ENCODE data around the gene KRT76.
A peak's percentile ranks its signal among the peaks of the same experiment; 100 is the strongest.
"Not testable (repeated sequence)": the region's sequence is repeated elsewhere in the genome, so short reads cannot be mapped to it uniquely, and the experiment has no call there.

Gene KRT76

GRCh38 chr12:52797529-52797894 is 20.4 kb upstream of the KRT76 start:
- no peak for TF ChIP-seq CTCF (IDR thresholded peaks at IDR 0.05; ENCODE audit: low read depth, low read length)
- DNase-seq (ENCODE audit: low read depth, low spot score) = no peak
- H3K4me3 ChIP-seq (ENCODE audit: low read depth, low read length) = no peak overlapping the region
- in situ Hi-C loops (cut with HindIII; ENCODE audit: low sequenced_read_pairs) = no loop called here

GRCh38 chr12:52796839-52797528 is 19.8 kb upstream of the KRT76 start:
- TF ChIP-seq CTCF (IDR thresholded peaks at IDR 0.05; ENCODE audit: low read depth, low read length) = no peak
- no peak for DNase-seq (ENCODE audit: low read depth, low spot score)
- H3K4me3 ChIP-seq (ENCODE audit: low read depth, low read length) = no peak overlapping the region
- in situ Hi-C loops (cut with HindIII; ENCODE audit: low sequenced_read_pairs) = no loop called here

GRCh38 chr12:52796429-52796794 is 19.3 kb upstream of the KRT76 start:
- DNase-seq (ENCODE audit: low read depth, low spot score) = no peak
- H3K4me3 ChIP-seq (ENCODE audit: low read depth, low read length) = no peak overlapping the region
- in situ Hi-C loops (cut with HindIII; ENCODE audit: low sequenced_read_pairs) = no loop called here
- no peak for TF ChIP-seq CTCF (IDR thresholded peaks at IDR 0.05; ENCODE audit: low read depth, low read length)

- no peak within 1 kb of the TSS for H3K4me3 ChIP-seq (ENCODE audit: low read depth, low read length)
- no peak for DNase-seq (ENCODE audit: low read depth, low spot score)
- no peak for TF ChIP-seq CTCF (IDR thresholded peaks at IDR 0.05; ENCODE audit: low read depth, low read length)
- in situ Hi-C loops (cut with HindIII; ENCODE audit: low sequenced_read_pairs) = no loop called here
Measured at GRCh38 chr12:52795694-52796428, 18.7 kb upstream of the KRT76 start, which contains the start of gene KRT3. TSS of gene KRT3 (minus strand) at chr12:52796117. CDS start at chr12:52796042, 75 bp downstream.

- DNase-seq (ENCODE audit: low read depth, low spot score); in situ Hi-C loops (cut with HindIII; ENCODE audit: low sequenced_read_pairs); H3K4me3 ChIP-seq (ENCODE audit: low read depth, low read length): not testable (repeated sequence)
Measured at GRCh38 chr12:52795332-52795674, 18.2 kb upstream of the KRT76 start.

GRCh38 chr12:52794479-52795331 is 17.6 kb upstream of the KRT76 start:
- H3K4me3 ChIP-seq (ENCODE audit: low read depth, low read length) = no peak overlapping the region
- in situ Hi-C loops (cut with HindIII; ENCODE audit: low sequenced_read_pairs) = no loop called here
- peak; percentile 1 for DNase-seq (ENCODE audit: low read depth, low spot score)
- no peak for TF ChIP-seq CTCF (IDR thresholded peaks at IDR 0.05; ENCODE audit: low read depth, low read length)
